DOHH2 (cell line): ENCODE data around the gene AURKAIP1.

ENCODE experiments used
- H3F3A ChIP-seq: fragments of 200-600 bp; sonication (generic), shearing (Covaris generic); 2 replicates; pipeline ENCODE4 v1.6.0; 2016; ENCODE audit warnings: antibody characterized with exemption, mild to moderate bottlenecking; ENCODE audit not compliant: control insufficient read depth, insufficient read depth
- H3K27ac ChIP-seq: fragments of 200-600 bp; sonication (generic); 2 replicates; pipeline ENCODE4 v1.5.1; 2014; ENCODE audit warnings: low read depth, mild to moderate bottlenecking, low read length, moderate library complexity
- H3K27me3 ChIP-seq: fragments of 200-600 bp; sonication (generic); 2 replicates; pipeline ENCODE4 v1.6.1; 2014; ENCODE audit warnings: mild to moderate bottlenecking, low read length, mixed read lengths; ENCODE audit not compliant: control insufficient read depth
- H3K36me3 ChIP-seq: fragments of 200-600 bp; sonication (generic); 2 replicates; pipeline ENCODE4 v1.6.1; 2014; ENCODE audit warnings: mild to moderate bottlenecking, low read length, moderate library complexity, mixed read lengths; ENCODE audit not compliant: control insufficient read depth
- H3K4me1 ChIP-seq: fragments of 200-600 bp; sonication (generic); 2 replicates; pipeline ENCODE4 v1.6.1; 2014; ENCODE audit warnings: mild to moderate bottlenecking, low read length, mixed read lengths; ENCODE audit not compliant: control insufficient read depth
- H3K4me2 ChIP-seq: fragments of 200-600 bp; sonication (generic); 2 replicates; pipeline ENCODE4 v1.6.0; 2014; ENCODE audit warnings: mild to moderate bottlenecking, low read length, moderate library complexity
- H3K4me3 ChIP-seq: fragments of 200-600 bp; sonication (generic); 2 replicates; pipeline ENCODE4 v1.5.1; 2014; ENCODE audit warnings: mild to moderate bottlenecking, low read length, mixed read lengths
- H3K79me2 ChIP-seq: fragments of 200-600 bp; sonication (generic); 2 replicates; pipeline ENCODE4 v1.6.1; 2014; ENCODE audit warnings: mild to moderate bottlenecking, low read length, mixed read lengths; ENCODE audit not compliant: control insufficient read depth
- H3K9me2 ChIP-seq: fragments of 200-600 bp; sonication (generic); replicated peaks from 2 replicates; pipeline ENCODE4 v1.6.1; 2014; ENCODE audit warnings: mild to moderate bottlenecking, low read length, mixed read lengths; ENCODE audit not compliant: control insufficient read depth
- H3K9me3 ChIP-seq: fragments of 200-600 bp; sonication (generic); 2 replicates; pipeline ENCODE4 v1.6.1; 2014; ENCODE audit warnings: antibody characterized with exemption, low read length, mixed read lengths; ENCODE audit not compliant: control insufficient read depth, insufficient read depth
- H4K20me1 ChIP-seq: fragments of 200-600 bp; sonication (generic); 2 replicates; pipeline ENCODE4 v1.6.0; 2014; ENCODE audit warnings: low read depth, mild to moderate bottlenecking, antibody characterized with exemption, low read length, moderate library complexity; ENCODE audit not compliant: control insufficient read depth, insufficient read depth
- EZH2phosphoT487 ChIP-seq: fragments of 200-600 bp; sonication (generic); IDR thresholded peaks from 2 replicates; pipeline ENCODE4 v1.6.1; 2017; ENCODE audit warnings: borderline replicate concordance, mild to moderate bottlenecking, antibody characterized with exemption, low read length, moderate library complexity, mixed read lengths
- TF ChIP-seq, protein P1 (sequence below): fragments of 200-600 bp; sonication (generic); IDR thresholded peaks from one replicate; pipeline ENCODE4 v1.5.1; 2014; ENCODE audit warnings: antibody characterized with exemption, mild to moderate bottlenecking, low read depth, low read length; ENCODE audit not compliant: poor library complexity, severe bottlenecking

The AURKAIP1 gene

DNA sequence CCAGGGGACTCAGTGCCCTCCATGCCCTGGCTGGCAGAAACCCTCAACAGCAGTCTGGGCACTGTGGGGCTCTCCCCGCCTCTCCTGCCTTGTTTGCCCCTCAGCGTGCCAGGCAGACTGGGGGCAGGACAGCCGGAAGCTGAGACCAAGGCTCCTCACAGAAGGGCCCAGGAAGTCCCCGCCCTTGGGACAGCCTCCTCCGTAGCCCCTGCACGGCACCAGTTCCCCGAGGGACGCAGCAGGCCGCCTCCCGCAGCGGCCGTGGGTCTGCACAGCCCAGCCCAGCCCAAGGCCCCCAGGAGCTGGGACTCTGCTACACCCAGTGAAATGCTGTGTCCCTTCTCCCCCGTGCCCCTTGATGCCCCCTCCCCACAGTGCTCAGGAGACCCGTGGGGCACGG lies 46.8 kb downstream of the AURKAIP1 start:
- H3K4me2 ChIP-seq, result no peak overlapping the region
- no peak overlapping the region for H3K27ac ChIP-seq
- H3F3A ChIP-seq, result no peaks in the 10 kb centered on the region
- no peak overlapping the region for H3K4me3 ChIP-seq
- peaks cover 26% of the 10 kb centered on the region for H3K4me1 ChIP-seq
- H3K9me3 ChIP-seq, result peaks cover 13% of the 10 kb centered on the region
- H3K36me3 ChIP-seq, result peaks cover 10% of the 10 kb centered on the region; the same call in 1 of the 2 replicates
- peaks cover 3% of the 10 kb centered on the region; the same call in 1 of the 2 replicates for H4K20me1 ChIP-seq
- H3K9me2 ChIP-seq, result no peaks in the 10 kb centered on the region
- TF ChIP-seq, protein P1, sequence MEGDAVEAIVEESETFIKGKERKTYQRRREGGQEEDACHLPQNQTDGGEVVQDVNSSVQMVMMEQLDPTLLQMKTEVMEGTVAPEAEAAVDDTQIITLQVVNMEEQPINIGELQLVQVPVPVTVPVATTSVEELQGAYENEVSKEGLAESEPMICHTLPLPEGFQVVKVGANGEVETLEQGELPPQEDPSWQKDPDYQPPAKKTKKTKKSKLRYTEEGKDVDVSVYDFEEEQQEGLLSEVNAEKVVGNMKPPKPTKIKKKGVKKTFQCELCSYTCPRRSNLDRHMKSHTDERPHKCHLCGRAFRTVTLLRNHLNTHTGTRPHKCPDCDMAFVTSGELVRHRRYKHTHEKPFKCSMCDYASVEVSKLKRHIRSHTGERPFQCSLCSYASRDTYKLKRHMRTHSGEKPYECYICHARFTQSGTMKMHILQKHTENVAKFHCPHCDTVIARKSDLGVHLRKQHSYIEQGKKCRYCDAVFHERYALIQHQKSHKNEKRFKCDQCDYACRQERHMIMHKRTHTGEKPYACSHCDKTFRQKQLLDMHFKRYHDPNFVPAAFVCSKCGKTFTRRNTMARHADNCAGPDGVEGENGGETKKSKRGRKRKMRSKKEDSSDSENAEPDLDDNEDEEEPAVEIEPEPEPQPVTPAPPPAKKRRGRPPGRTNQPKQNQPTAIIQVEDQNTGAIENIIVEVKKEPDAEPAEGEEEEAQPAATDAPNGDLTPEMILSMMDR, result no peak
- no peak for TF ChIP-seq EZH2phosphoT487
- peaks cover 28% of the 10 kb centered on the region for H3K79me2 ChIP-seq
- H3K27me3 ChIP-seq, result no peaks in the 10 kb centered on the region

DNA sequence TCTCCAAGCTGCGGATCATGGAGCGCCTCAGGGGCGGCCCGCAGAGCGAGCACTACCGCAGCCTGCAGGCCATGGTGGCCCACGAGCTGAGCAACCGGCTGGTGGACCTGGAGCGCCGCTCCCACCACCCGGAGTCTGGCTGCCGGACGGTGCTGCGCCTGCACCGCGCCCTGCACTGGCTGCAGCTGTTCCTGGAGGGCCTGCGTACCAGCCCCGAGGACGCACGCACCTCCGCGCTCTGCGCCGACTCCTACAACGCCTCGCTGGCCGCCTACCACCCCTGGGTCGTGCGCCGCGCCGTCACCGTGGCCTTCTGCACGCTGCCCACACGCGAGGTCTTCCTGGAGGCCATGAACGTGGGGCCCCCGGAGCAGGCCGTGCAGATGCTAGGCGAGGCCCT lies 47.7 kb downstream of the AURKAIP1 start:
- Histone ChIP-seq H3K9me2 (no peaks in the 10 kb centered on the region), H3K36me3 (peaks cover 15% of the 10 kb centered on the region; the same call in 1 of the 2 replicates), H3K79me2 (peaks cover 35% of the 10 kb centered on the region), H4K20me1 (peaks cover 7% of the 10 kb centered on the region; the same call in 1 of the 2 replicates), H3K27ac (no peak overlapping the region), H3K4me3 (no peak overlapping the region), H3K4me1 (peaks cover 31% of the 10 kb centered on the region), H3K27me3 (no peaks in the 10 kb centered on the region), H3K4me2 (no peak overlapping the region), H3K9me3 (peaks cover 13% of the 10 kb centered on the region), H3F3A (no peaks in the 10 kb centered on the region)
- TF ChIP-seq EZH2phosphoT487, result no peak
- TF ChIP-seq, protein P1, result no peak

DNA sequence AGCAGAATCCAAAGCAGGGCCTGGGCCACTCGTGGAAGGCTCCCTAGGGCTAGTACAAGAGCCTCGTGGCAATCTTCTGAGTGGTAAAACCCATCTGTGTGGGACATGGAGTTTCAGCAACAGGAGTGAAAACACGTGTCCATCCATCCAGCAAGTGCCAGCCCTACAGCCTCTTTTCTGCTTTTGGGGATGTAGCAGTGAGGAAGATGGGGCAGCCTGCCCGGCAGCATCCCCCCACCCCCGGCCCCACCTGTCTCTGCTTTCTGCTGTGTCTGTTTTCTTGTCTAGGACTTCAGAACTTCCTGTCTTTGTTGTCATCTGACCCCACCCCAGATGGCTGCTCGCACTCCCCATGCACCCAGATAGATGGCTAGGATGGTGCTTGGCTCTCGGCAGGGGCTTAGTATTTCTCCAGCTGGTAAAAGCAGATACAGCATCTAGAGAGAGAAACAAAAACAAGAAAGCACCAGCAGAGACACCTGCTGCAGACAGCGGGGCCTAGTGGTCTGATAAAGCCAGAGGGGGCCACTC lies 48.9 kb downstream of the AURKAIP1 start:
- Histone ChIP-seq H4K20me1 (peaks cover 14% of the 10 kb centered on the region), H3K9me3 (peaks cover 13% of the 10 kb centered on the region), H3F3A (no peaks in the 10 kb centered on the region), H3K9me2 (no peaks in the 10 kb centered on the region), H3K4me1 (peaks cover 33% of the 10 kb centered on the region), H3K4me3 (peak overlapping the region; percentile 82), H3K79me2 (peaks cover 47% of the 10 kb centered on the region), H3K27me3 (no peaks in the 10 kb centered on the region), H3K4me2 (peak overlapping the region; percentile 88), H3K36me3 (peaks cover 25% of the 10 kb centered on the region; the same call in 1 of the 2 replicates), H3K27ac (no peak overlapping the region)
- no peak for TF ChIP-seq EZH2phosphoT487
- TF ChIP-seq, protein P1, result no peak
